Fibroblast of skin of scalp (primary cell): ENCODE measurements around the gene AUTS2.
"Not testable (repeated sequence)": the region's sequence is repeated elsewhere in the genome, so short reads cannot be mapped to it uniquely, and the experiment has no call there.

Experiments used
- DNase-seq: peaks from one replicate; pipeline ENCODE4 v3.0.0-alpha.2; 2013

The AUTS2 gene

DNA sequence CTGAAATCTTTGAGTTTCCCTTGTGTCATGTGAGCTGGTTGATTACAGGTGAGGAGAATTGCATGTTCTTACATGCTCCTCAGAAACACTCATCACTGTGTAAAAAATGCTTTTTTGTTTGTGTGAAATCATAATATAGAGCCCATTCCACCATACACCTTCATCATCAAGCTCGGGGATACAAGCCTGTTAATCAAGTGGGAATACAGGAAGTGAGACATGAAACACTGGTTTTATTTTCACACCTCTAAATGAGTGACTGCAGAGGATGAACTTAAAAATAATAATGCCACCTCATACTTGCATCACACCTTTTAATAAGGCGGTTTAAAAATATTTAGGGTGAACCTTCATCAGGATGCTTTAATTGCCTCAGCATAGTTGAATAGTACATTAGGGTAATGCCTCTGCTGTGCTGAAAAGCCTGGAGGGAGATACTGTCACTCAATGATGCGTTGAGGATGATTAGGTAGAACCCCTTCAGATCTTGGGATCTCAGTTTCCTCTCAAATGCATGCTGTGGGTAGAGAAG is 164.6 kb downstream of the AUTS2 start:
- DNase-seq = no peak

DNA sequence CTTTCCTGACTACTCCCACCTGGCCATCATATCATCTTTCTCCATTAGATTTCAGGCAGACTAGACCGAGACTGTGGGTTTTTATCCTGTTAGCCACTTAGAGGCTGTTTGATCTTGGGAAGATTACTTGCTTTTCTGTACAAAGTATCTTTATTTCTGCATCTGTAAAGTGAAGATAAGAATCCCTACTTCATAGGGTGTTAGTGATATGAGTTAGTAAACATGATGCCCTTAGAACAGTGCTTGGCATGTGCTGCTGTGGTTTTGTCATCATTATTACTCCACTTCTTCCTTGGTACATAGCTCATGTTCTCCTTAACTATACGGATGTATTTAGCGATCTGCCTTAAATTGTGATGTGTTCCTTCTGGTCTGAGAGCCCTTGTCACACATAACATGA is 165.2 kb downstream of the AUTS2 start:
- no peak for DNase-seq

DNA sequence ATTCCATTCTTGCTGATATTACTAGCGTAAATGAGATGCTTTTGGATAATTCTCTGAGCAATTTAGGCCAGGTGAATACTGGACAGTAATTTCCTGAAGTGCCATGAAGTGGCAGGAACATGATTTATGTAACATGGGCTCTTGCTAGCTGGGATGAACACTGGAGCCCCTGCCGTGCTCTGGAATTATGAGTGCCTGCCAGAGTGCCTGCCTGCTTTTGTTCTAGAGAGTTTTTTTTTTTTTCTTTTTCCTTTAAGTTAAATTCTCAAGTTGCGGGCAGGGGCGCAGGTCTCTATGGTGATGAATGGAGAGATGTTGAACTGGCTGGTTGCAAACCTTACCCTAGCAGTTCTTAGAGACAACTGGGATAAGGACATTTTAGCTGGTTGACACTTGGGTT is 165.9 kb downstream of the AUTS2 start:
- no peak for DNase-seq

DNA sequence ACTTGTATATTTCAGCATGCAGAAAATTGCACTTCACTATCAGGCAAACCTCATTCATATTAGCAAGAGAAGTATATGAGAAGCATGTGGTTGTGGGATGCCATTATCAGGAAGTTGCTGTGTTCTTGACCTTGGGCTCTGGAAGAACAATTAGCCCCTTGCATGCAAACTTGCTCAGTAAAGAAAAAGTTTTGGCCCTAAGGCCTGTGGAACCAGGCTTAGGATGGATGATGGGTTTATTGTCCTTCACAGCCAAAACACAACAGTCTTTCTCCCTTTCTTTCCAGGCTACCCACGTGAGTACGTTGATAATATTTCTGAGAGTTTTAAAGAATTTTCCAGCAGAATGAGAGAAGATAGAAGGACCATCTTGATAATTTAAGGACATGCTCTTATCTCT is 166.4 kb downstream of the AUTS2 start:
- no peak for DNase-seq

DNA sequence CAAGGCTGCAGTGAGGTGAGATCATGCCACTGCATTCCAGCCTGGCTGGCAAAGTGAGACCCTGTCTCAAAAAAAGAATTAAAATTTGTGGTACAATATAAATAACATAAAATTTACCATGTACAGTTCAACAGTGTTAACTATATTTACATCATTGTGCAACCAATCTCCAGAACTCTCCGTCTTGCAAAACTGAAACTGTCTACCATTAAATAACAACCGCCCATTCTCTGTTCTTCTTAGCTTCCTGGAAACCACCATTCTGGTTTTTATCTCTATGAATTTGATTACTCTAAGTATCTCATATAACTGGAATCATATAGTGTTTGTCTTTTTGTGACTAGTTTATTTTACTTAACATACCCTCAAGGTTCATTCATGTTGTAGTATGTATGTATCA is 167.6 kb downstream of the AUTS2 start:
- DNase-seq = no peak

DNA sequence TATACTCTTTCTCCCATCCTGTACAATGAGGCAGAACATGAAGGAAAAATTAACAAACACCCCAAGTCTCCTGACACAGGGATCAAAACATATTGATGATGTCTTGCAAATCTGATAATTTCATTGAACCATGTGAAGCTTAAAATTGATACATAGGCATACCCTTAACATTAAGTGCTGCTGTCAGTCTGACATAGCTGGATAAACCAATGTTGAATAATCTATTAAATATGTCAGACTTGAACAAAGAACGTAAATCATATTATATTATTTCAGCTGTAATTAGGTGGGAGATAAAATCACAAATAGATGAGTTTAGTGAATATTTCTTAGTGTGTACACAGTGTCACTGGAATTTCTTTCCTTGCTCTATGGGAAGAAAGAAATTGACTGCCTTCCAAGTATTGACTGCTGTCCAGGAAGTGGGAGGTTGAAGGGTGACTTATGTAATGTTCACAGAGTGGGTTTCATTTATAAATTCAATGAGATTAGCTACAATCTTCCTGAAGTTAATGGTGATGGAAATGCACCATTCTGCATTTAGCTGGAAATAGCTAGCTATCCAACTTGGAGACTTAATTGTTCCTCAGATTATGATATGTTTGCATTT is 170.8 kb downstream of the AUTS2 start:
- DNase-seq = peak; percentile 25

DNA sequence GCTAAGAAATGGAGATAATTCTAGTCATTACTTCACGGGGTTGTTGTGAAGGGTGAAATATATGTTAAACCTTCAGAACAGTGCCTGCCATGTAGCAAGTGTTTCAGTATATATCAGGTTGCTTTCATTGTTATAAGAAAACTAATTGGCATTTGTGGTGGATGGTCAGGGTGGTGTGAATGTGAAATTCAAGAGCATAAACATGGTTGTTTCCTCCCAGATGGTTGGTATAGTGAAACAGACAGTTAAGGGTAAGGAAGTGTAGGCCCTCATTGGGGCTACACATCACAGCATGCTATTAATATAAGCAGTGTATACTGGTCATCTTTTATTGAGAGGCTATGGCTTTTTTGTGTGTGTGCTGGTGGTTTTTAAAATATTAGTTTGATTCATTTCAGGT is 171.6 kb downstream of the AUTS2 start:
- DNase-seq = no peak

DNA sequence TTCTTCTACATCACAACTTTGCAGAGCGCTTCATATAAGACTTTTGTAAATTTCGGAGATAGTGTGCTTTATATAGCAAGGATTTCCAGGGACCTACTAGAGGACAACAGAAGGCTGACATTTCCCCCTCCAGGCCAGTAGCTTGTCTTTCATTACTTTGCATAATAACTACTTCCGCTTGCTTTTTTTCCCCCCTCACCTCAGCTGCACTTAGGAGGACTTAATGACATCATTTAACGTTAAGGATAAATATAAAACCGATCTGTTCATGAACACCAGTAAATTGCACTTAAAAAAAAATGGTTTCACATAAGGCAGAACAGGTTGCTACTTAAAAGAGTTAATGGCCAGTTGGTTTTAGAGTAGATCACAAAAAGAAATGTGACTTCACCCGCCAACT is 172.3 kb downstream of the AUTS2 start:
- no peak for DNase-seq

DNA sequence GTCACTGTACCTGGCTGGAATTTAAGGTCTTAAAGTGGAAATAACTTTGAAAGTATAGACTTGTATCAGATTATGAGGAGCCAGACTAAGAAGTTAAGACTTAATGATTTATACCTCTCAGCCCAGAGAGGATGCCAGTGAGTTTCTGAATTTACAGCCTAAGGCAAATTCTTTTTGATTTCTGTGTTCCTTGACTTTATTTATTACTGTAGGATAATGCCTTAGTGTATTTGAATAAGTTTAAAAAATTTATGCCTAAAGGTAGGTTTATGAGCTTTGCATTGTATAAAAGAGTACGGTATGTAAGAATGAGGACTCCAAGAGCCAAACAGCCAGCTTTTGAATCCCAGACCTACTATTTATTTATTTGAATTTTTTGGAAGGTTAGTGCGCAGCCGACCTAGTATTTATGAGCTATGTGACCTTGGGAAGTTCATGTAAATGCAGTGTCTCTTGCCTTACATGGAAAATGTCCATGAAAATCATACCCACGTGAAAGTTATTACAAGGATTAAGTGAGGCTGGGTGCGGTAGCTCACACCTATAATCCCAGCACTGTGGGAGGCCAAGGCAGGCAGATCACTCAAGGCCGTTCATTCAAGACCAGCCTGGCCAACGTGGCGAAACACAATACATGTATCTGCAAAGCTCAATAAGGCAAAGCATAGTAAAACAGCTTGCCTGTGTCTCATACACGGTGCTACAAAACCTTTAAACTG is 174.6 kb downstream of the AUTS2 start:
- no peak for DNase-seq

DNA sequence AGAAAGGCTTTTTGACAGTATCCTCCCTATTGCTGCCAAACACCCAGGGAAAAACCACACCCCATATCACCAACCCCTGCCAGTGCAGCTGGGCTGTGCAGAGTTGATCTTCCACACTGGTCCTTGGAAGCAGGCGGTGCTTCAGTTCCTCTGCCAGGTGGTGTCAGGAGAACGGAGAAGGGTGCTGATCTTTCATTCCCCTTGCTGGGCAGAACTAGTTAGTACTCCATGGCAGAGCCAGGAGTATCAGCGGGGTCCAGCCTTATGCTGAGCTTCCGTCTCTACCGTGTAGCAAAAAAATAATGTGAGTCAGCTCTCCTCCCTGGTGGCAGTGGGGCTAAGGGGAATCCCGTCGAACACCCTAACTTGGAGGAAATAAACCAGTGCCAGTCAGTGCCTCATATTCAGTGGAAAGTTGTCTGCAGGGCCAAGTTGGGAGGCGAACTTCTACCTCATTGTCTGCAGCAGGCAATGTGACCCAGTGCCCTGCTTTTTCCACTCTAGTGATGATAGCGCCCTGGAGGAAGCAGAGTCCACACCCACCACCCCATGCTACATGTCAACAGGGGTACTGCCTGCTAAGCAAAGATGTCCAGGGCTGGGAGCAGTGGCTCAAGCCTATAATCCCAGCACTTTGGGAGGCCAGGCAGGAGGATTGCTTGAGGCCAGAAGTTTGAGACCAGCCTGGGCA is 175.4 kb downstream of the AUTS2 start:
- DNase-seq = no peak

DNA sequence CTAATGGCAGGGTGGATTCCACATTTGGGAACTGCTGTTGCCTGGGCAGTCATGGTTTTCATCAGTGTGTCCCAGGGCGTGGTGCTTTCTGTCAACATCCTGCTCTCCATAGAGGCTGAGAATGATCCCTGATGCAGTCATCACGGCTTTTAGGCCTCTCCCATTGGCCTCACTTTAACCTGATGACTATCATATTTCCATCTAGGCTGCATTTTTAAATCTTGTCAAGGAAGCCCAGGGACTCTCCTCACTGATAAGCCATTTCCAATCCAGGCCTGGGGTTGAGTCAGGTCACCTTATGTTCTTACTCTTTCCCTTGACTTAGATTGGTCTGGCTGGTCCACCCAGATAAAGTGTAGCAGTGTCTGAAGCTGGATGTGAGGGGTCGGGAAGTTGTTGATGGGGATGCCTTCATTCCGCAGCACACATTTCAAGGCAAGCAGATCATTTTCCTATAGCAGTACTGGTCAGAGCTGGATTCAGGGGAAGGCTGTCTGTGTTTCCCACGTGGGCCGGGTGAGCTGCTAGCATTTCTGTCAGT is 177.0 kb downstream of the AUTS2 start:
- peak; percentile 78 for DNase-seq

DNA sequence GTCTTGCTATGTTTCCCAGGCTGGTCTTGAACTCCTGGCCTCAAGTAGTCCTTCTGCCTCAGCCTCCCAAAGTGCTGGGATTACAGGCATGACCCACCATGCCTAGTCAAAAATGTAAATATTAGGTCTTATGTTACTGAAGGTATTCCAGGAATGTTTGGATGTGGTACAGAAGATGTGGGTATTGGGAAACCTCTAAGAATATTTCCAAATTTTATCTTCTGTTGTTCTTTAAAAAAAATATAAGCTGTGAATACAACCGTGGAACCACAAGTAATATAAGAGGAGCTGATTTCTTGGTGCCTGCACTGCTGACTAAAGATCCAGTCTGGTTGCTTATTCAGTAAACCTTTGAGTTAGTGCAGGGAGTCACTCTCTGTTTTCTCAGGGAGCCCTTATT is 178.3 kb downstream of the AUTS2 start:
- peak; percentile 89 for DNase-seq

DNA sequence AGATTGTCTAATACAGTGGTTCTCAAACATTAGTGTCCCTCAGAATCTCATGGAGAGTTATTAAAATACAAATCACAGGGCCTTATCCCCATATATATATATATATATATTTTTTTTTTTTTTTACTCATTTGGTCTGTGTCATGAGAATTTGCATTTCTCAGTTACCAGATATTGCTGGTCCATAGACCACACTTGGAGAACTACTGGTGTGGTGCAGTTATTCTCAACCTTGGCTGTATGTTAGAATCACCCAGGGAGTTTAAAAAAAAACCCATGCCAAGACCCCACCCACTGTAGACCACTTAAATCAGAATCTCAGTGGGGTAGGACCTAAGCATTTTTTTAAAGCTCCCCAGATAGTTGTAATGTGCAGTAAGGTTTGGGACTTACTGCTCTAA is 179.9 kb downstream of the AUTS2 start:
- no peak for DNase-seq

DNA sequence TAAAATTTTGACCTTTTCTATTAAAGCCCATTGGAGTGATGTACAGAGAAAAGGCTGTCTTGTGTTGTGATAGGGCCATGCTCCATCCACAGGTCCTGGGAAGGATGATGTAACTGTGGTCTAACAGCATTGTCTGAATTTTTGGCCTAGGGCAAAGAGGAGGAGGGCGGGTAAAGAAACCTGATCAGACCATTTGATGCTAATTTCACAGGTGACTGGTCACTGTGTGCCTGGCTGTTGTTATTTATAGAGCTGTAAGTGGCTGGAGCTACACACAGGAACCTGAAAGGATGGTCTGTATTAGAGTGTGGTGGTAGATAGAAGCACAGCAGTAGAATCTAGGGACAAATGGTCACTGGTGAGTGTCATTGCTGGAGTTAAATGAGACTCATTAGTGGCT is 182.1 kb downstream of the AUTS2 start:
- peak; percentile 52 for DNase-seq

DNA sequence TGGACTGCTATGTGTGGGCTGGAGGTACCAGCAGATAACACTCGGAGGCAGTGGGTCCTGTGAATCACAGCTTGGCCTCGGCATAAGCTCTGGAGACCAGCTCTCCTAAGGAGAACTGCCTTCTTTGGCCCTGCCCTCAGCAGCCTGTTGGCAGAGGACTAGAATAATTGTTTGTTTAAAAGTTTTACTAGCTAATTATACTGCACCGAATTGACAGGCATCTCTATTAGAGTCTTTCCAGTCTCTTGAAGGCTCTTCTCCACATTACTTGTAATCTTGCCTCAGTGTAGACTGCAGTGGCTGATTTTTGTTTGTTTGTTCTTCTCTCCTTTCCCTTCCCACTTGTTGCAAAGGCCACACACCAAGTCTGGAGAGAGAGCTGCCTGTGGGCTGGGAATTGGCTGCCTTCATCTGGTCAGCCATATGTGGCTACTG is 183.2 kb downstream of the AUTS2 start:
- peak; percentile 20 for DNase-seq

DNA sequence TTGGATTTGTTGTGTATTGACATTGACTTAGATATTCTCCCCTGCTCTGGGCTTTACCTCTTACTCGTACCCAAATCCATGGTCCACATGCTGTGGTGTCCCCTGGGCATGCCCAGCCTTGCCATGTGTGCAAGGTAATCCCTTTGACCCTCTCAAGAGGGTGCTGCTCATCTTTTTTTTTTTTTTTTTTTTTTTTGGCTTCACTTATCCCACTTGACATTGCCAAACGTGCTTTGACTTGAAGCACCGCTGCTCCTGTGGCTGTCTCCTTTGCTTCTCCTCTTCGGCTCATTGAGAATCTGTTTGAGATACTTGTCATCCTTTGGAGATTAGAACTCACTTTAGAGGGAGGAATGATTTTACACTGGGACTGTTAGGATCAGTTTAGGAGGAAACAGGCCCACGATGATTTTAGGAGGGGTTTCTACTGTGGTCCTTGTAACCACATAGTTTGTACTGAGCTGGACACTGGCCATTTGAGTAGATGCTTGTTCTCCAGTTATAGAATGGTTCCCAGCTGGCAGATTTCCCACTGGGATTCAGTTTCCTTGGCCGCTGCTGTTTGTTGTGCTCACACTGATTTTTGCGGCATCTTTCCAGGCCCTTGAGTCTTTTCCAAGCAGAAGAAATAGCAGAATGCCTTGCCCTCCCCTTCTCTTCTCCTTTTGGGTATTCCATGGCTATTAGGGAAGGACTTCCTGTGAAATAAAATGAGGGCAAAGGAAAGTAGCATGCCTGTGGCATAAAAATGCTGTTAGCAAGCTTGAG is 184.8 kb downstream of the AUTS2 start:
- DNase-seq = peak; percentile 66

DNA sequence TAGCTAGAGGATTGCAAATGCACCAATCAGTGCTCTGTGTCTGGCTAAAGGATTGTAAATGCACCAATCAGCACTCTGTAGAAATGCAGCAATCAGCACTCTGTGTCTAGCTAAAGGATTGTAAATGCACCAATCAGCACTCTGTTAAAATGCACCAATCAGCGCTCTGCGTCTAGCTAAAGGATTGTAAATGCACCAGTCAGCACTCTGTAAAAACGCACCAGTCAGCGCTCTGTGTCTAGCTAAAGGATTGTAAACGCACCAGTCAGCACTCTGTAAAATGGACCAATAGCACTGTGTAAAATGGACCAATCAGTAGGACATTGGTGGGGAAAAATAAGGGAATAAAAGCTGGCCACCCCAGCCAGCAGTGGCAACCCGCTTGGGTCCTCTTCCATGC is 187.9 kb downstream of the AUTS2 start:
- DNase-seq = not testable (repeated sequence)

DNA sequence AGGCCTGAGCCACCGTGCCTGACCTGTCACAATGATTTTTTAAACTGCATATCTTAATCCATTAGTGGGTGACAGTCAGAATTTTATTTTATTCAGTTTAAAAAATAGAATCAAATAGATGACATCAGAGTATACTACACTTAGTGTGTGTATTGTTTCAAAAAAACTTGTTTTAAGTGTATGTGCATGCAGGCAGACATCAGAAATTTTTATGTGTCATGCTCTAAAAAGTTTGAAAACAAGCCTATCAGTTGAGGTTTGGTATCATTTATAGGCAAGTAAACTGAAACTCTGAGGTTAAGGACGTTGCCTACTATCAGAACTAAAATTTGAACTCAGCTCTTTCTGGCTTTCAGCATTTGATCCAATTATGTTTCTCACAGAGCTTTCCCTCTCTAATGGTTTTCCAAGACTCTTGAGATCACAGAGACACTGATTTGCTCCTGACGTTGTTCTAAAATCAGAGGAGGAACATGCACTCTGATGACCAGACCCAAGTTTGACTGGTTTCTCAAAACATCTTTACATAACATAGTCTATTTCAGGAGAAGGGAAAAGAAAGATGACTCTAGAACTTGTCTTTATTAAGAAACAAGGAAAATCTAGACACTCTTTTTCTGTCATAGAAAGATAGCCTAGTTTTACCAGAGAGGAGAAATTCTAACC is 188.6 kb downstream of the AUTS2 start:
- DNase-seq = no peak

DNA sequence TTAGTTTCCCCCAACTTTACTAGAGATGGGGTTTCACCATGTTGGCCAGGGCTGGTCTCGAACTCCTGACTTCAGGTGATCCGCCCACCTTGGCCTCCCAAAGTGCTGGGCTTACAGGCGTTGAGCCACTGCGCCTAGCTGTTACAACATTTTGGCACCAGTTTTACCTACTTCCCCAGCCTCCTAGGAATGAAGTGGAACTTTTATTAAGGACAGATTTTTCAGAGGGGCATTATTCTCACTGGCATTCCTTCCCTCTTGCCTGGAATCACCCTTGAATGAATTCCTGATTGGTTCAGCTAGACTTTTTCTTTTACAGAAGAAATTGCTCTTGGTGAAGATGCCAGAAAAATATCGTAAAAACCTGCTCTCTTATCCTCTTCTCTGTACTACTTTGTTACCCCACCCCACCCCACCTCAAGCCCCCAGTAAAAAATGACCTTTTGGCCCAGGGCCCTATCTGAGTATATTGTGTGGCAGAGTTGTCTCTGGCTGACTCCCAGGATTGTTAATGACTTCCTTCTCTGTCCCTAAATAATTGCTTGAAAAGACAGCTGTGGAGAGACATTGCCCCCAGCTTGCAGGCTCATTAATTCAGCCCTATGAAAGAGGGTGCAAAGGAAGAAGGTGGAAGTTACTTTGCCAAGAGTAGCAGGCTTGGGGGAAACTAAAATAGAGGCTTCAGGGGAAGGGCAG is 189.6 kb downstream of the AUTS2 start:
- DNase-seq = no peak

DNA sequence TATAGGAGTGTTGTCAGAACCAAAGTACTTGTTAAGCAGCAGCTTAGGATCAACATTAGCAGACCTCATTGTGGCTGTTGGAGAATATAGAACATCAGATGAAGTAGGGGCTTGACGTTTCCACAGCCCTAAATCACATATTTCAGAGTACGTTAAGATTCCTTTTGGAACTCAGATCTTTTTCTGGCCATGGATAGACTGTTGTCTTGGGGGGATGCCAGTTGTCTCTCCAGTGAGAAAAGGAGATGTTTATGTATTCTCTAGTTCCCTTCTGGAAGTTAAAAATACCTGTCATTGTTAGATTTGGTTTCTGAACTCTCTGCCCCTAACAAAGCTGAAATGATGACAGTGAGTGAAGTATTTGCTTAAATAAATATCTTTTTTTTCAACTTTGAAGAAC is 191.3 kb downstream of the AUTS2 start:
- DNase-seq = no peak

DNA sequence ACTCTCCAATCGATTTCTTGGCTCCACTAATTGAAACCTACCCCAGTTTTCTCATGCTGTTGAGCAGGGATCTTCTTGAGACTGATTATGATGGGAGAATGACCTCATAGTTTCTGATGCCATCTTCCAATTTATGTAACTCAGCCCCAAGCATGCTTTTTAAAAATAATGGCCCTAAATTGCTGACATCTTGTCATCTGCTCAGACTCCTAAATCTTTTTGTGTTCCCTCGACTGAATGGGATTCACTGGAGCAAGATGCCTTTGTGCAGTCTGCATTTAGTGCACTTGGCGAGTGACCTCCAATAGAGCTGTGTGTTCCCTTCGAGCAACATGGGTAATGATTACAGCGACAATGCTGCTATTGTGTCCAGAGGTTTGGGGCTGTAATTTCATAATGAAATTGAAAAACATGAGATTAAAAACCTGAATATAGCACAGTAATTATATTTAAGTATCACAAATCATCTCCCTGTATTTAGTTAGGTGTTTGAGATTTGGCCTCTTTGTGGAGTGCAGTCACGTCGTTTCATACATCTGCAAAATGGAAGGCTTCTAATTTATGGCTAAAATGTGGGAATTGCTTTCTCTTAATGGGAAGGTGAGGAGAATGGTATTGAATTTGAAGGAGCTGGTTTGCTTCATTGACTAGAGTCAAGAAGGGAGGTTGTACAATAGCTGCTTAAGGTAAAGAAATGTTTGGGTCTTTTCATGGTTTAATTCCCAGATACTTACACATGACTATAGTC is 192.9 kb downstream of the AUTS2 start:
- no peak for DNase-seq
